SK-N-DZ (cell line): Measurements from ENCODE around the gene ATF7IP. TPM values are rescaled to one million over a fixed set of nuclear protein-coding genes. Genes with fewer than 3 reads are reported as not detected.
"Not testable (repeated sequence)": the region's sequence is repeated elsewhere in the genome, so short reads cannot be mapped to it uniquely, and the experiment has no call there.

Source experiments
- DNase-seq: peaks from one replicate; pipeline ENCODE4 v3.0.0-alpha.2; 2015; ENCODE audit warnings: low spot score
- polyA plus RNA-seq, 2 experiments: library from polyadenylated mRNA; depleted of rRNA; stranded (reverse); fragments of >200 nt; gene quantifications; 2 replicates each; pipeline ENCODE4 v1.2.3, GENCODE V29; 2014

Gene ATF7IP
- polyA plus RNA-seq (2014; cell fraction: cytosol; rRNA removed), result 25.8 and 25.9 TPM in 2 replicates
- polyA plus RNA-seq (2014; cell fraction: nucleus; rRNA removed), result 12.0 and 18.1 TPM in 2 replicates

GRCh38 chr12:14365294-14366208 lies at the start of gene ATF7IP:
Gene ATF7IP (plus strand): TSS chr12:14365682. CDS start chr12:14423916, 58,234 bp downstream.
- DNase-seq, result peak; percentile 91

- no peak for DNase-seq
These were observed 47.9 kb upstream of the ATF7IP start for GRCh38 chr12:14317362-14318146.

DNA sequence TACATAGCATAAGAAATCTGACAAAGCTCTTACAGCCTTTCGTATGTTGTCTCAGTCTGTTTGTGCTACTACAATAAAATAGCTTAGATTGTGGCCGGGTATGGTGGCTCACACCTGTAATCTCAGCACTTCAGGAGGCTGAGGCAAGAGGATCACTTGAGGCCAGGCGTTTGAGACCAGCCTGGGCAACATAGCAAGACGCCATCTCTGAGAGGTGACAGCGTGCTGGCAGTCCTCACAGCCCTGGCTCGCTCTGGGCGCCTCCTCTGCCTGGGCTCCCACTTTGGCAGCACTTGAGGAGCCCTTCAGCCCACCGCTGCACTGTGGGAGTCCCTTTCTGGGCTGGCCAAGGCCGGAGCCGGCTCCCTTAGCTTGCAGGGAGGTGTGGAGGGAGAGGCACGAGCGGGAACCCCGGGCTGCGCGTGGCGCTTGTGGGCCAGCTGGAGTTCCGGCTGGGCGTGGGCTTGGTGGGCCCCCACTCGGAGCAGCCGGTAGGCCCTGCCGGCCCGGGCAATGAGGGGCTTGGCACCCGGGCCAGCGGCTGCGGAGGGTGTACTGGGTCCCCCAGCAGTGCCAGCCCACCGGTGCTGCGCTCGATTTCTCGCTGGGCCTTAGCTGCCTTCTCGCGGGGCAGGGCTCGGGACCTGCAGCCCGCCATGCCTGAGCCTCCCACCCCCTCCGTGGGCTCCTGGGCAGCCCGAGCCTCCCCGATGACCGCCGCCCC lies 45.6 kb upstream of the ATF7IP start:
- DNase-seq, result not testable (repeated sequence)

DNA sequence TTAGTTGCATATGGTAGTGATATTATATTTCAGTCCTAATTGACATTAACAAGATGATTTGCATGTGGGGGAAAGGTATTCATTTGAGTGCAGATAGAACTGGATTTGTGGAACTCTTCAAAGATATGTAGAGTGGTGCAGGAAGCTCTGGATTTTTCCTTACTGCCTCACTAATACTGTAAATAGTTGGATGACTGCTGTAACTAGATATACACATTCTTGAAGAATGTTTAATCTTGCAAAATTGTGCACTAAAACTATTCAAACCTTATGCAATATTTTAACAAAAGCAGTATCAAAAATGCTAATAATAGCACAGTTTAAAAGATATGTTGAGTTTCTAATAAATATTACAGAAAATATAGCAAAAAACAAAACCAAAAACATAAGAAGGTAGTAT lies 43.1 kb upstream of the ATF7IP start:
- no peak for DNase-seq

- no peak for DNase-seq
These were observed 39.7 kb upstream of the ATF7IP start for GRCh38 chr12:14325716-14326343.

DNA sequence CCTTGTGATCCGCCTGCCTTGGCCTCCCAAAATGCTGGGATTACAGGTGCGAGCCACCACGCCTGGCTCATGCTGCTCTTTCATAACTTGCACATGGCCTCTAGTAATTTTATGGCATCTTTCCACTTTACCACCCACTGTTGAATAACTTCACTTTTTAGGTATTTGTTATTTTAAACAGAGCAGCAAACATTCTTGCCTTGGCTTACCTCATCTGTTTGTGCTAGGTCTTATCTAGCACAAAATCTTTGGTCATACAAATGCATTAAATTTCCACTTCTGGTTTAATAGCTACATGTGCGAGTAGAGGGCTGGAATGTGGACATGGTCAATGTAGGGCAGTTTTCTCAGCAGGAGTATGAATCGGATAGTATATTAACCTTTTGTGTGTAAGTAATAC lies 38.8 kb upstream of the ATF7IP start:
- DNase-seq, result no peak

- no peak for DNase-seq
These were observed 37.8 kb upstream of the ATF7IP start for GRCh38 chr12:14327711-14328110.

GRCh38 chr12:14332482-14332881 lies 33.0 kb upstream of the ATF7IP start:
- DNase-seq, result no peak

DNA sequence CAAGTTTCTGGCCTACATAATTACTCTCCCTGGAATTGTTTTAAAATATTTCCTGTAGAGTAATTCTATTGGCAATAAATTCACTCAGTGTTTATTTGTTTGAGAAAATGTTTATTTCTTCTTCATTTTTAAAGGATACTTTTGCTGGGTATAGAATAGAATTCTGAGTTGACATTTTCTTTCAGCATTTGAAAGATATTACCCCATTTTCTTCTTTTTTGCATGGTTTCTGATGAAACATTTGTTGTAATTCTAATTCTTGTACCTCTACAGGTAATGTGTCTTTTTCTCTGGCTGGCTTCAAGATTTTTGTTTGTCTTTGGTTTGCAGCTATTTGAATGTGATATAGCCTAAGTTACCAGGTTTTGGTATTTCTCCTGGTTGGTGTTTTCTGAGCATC lies 25.1 kb upstream of the ATF7IP start:
- DNase-seq, result no peak

DNA sequence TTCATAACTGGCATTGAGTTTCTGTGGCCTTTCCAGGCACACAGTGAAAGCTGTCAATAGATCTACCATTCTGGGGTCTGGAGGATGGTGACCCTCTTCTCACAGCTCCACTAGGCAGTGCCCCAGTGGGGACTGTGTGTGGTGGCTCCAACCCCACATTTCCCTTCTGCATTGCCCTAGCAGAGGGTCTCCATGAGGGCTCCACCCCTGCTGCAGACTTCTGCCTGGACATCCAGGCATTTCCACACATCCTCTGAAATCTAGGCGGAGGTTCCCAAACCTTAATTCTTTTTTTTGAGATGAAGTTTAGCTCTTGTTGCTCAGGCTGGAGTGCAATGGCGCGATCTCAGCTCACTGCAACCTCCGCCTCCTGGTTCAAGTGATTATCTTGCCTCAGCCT lies 14.0 kb upstream of the ATF7IP start:
- not testable (repeated sequence) for DNase-seq

- DNase-seq, result not testable (repeated sequence)
These were observed 13.4 kb upstream of the ATF7IP start for GRCh38 chr12:14352066-14352465.

DNA sequence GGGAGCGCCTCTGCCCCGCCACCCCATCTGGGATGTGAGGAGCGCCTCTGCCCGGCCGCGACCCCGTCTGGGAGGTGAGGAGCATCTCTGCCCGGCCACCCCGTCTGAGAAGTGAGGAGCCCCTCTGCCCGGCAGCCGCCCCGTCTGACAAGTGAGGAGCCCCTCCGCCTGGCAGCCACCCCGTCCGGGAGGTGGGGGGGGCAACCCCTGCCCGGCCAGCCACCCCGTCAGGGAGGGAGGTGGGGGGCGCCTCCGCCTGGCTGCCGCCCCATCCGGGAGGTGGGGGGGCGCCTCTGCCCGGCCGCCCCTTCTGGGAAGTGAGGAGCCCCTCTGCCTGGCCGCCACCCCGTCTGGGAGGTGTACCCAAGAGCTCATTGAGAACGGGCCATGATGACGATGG lies 10.8 kb upstream of the ATF7IP start:
- not testable (repeated sequence) for DNase-seq

GRCh38 chr12:14356147-14356546 lies 9.3 kb upstream of the ATF7IP start:
- DNase-seq, result no peak

DNA sequence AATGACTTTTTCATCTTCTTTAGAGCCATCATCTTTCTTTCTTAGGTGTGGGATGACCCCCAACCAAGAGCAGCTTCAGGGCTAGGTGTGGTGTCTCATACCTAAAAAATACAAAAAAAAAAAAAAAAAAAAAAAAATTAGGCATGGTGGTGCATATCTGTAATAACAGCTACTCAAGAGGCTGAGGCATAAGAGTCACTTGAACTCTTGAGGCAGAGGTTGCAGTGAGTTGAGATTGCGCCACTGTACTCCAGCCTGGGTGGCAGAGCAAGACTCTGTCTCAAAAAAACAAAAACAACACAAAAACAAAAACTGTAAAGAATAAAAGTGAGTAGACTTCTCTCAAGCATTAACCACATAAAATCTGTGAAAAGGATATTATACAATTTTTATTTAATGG lies 8.0 kb upstream of the ATF7IP start:
- DNase-seq, result no peak

DNA sequence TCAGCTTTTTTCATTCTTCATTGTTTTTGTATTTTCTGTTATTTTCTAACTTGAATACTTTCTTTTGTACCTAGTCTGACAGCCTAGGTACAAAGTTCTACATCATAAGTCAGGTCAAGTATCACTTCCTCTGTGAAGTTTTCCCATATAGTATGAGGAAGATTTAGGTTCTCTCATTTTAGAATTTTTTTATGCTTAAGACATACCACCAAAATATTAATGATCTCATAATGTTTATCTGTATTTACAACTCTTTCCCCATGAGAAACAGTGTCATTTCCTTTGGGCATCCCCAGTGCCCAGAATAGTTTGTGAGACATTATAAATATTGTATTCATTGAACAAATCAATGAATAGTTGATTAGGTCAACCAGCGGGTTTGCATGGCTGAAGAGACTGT lies 3.1 kb upstream of the ATF7IP start:
- no peak for DNase-seq

DNA sequence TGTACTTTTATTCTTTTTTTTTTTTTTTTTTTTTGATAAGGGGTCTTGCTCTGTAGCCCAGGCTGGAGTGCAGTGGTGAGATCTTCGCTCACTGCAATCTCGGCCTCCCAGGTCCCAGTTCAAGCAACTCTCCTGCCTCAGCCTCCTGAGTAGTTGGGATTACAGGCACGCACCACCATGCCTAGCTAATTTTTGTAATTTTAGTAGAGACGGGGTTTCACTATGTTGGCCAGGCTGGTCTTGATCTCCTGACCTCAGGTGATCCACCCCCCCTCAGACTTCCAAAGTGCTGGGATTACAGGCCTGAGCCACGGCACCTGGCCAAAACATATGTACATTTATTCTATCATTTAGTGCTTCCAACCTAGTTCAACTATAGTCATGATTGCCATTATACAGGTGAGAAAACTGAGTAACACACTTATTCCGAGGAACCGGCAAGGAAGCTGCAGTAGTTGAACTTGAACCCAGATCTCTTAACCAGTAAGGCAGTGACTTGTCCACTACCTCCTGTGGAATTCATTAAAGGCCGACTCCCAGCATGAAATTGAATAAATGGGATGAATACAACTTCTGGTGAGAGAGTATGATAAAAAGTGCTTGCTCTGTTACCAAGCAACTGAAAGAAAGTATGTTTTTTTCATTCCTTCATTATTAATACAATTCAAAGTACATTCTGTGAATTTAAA lies 755 bp upstream of the ATF7IP start:
- no peak for DNase-seq

DNA sequence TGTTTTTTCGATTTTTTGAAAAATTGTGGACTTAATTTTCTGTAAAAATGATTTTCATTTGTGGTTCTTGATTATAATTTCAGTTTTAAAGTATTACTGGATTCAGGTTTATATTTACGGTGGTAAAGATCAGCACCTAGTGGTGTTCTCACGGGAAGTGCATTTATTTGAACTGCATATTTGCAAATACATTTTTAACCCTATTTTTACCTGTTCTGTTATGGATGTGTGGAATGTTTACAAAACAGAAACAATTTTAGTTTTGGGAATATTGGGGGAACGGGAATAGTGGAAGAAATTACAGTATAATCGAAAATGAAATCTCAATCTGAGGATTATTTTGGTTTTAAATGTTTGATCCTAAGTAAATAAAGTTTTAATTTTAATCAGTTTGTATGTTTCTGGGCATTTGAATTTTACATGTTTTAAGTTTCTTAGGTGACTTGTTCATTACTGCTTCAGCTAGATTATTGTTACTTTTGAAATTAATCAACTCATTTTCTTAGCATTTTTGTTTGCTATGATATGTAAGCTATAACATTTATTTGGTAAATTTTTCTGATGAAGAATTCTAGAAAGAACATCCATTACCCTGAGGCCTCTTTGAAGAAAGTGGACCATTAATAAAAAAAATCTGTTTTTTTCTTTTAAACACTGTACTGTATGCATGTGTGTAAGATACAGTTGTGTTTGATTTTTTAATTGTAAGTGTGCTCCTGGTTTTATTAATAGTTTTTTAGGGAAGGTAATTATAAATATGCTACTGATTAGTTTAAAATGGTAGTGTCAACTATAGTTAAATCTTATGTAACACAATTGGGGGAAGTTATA lies 942 bp downstream of the ATF7IP start:
- DNase-seq, result peak; percentile 66

- no peak for DNase-seq
These were observed 1.7 kb downstream of the ATF7IP start for GRCh38 chr12:14367040-14367661.

GRCh38 chr12:14369311-14369710 lies 3.8 kb downstream of the ATF7IP start:
- no peak for DNase-seq
